GM12878 (cell line): ENCODE data around the gene C11orf16. TPM values are rescaled to one million over a fixed set of nuclear protein-coding genes. Genes with fewer than 3 reads are reported as not detected.

Experiments
- CHD1 ChIP-seq: IDR thresholded peaks from 2 replicates; pipeline ENCODE4 v1.6.1; 2012; ENCODE audit warnings: low read depth, low read length, improper control_type of control experiment
- CHD4 ChIP-seq: fragments of 200-600 bp; sonication (generic); IDR thresholded peaks from 2 replicates; pipeline ENCODE4 v1.6.1; 2016; ENCODE audit warnings: mild to moderate bottlenecking
- CTCF ChIP-seq, 3 experiments: IDR thresholded peaks in 2 of 3; conservative IDR thresholded peaks in 1 of 3; 2 replicates each; pipeline ENCODE4 v1.5.1; 2011; ENCODE audit warnings: low read depth in 3 of 3, low read length in 3 of 3, mild to moderate bottlenecking in 3 of 3, control low read depth in 2 of 3, moderate library complexity in 2 of 3, inconsistent platforms in 1 of 3, mixed read lengths in 1 of 3; ENCODE audit not compliant: control insufficient read depth in 2 of 3, insufficient read depth in 1 of 3; ENCODE audit errors: extremely low read depth in 1 of 3
- GABPA ChIP-seq: IDR thresholded peaks from 2 replicates; pipeline ENCODE4 v1.6.1; 2014; ENCODE audit warnings: antibody characterized with exemption, low read depth, mild to moderate bottlenecking, inconsistent platforms
- JUND ChIP-seq: IDR thresholded peaks from 2 replicates; pipeline ENCODE4 v1.6.1; 2012; ENCODE audit warnings: low read depth, mild to moderate bottlenecking, low read length, improper control_type of control experiment, moderate library complexity
- MYC ChIP-seq: IDR thresholded peaks from 2 replicates; pipeline ENCODE4 v1.6.1; 2011; ENCODE audit warnings: mild to moderate bottlenecking, low read length, moderate library complexity, inconsistent platforms; ENCODE audit not compliant: insufficient read depth, insufficient replicate concordance, insufficient read length, severe bottlenecking
- NFIC ChIP-seq: IDR thresholded peaks from 2 replicates; pipeline ENCODE4 v1.6.1; 2012; ENCODE audit warnings: low read depth, mild to moderate bottlenecking, inconsistent platforms, low read length, moderate library complexity
- NFYA ChIP-seq: IDR thresholded peaks from 2 replicates; pipeline ENCODE4 v1.6.1; 2011; ENCODE audit warnings: low read depth, mild to moderate bottlenecking, low read length, improper control_type of control experiment, borderline replicate concordance
- RAD51 ChIP-seq: fragments of 450-650 bp; IDR thresholded peaks from 2 replicates; pipeline ENCODE4 v1.6.1; 2016; ENCODE audit warnings: moderate library complexity, mild to moderate bottlenecking, inconsistent platforms
- RBBP5 ChIP-seq: fragments of 200-600 bp; sonication (generic); conservative IDR thresholded peaks from 2 replicates; pipeline ENCODE4 v1.6.1; 2016
- RUNX3 ChIP-seq: IDR thresholded peaks from 2 replicates; pipeline ENCODE4 v1.6.1; 2012; ENCODE audit warnings: low read length, inconsistent platforms
- SIX5 ChIP-seq: IDR thresholded peaks from 2 replicates; pipeline ENCODE4 v1.6.1; 2011; ENCODE audit warnings: mild to moderate bottlenecking, low read depth, low read length, moderate library complexity; ENCODE audit not compliant: severe bottlenecking
- SKIL ChIP-seq: fragments of 450-650 bp; IDR thresholded peaks from 2 replicates; pipeline ENCODE4 v1.6.1; 2017; ENCODE audit warnings: mild to moderate bottlenecking, low read depth, inconsistent platforms; ENCODE audit not compliant: poor library complexity, severe bottlenecking
- SRF ChIP-seq, 2 experiments: IDR thresholded peaks; 2 replicates each; pipeline ENCODE4 v1.6.1; 2011; ENCODE audit warnings: low read depth in 2 of 2, low read length in 2 of 2, mild to moderate bottlenecking in 1 of 2, moderate library complexity in 1 of 2
- ZNF207 ChIP-seq: fragments of 450-650 bp; IDR thresholded peaks from 2 replicates; pipeline ENCODE4 v1.6.1; 2014; ENCODE audit warnings: antibody characterized with exemption, mild to moderate bottlenecking, borderline replicate concordance
- ZNF384 ChIP-seq: IDR thresholded peaks from 2 replicates; pipeline ENCODE4 v1.6.1; 2012; ENCODE audit warnings: low read depth, mild to moderate bottlenecking, low read length, improper control_type of control experiment, borderline replicate concordance
- polyA plus RNA-seq, 11 experiments: library from polyadenylated mRNA; depleted of rRNA in 4 of 11; unstranded in 6 of 11; stranded (reverse) in 5 of 11; fragments of >200 nt; fragmentation: Nextera tagmentation in 4 of 11; fragmentation: Illumina TruSeq in 1 of 11; extraction: Ambion mirVana in 4 of 11; extraction: Trizol in 1 of 11; gene quantifications; 1 replicate in 1 of 11; 2 replicates in 10 of 11; pipeline versions ENCODE4 v1.2.1 to v1.2.3, GENCODE V29; 2011 to 2016; ENCODE audit warnings: inconsistent platforms in 2 of 11, missing spikeins in 2 of 11, low read depth in 1 of 11
- total RNA-seq, 4 experiments: library from RNA; depleted of rRNA in 3 of 4; stranded (reverse); fragments of >200 nt in 3 of 4; fragmentation: Illumina TruSeq in 1 of 4; extraction: Trizol in 1 of 4; gene quantifications; 2 replicates each; pipeline versions ENCODE4 v1.2.1 to v1.2.3, GENCODE V29; 2013 to 2021
- TF ChIP-seq, protein P1 (sequence below): IDR thresholded peaks from 2 replicates; pipeline ENCODE4 v1.6.1; 2012; ENCODE audit warnings: low read depth, low read length, improper control_type of control experiment
- TF ChIP-seq, protein P2 (sequence below): fragments of 450-650 bp; IDR thresholded peaks from 2 replicates; pipeline ENCODE4 v1.6.1; 2017; ENCODE audit warnings: borderline replicate concordance
- TF ChIP-seq, protein P3 (sequence below): fragments of 450-650 bp; IDR thresholded peaks from 2 replicates; pipeline ENCODE4 v1.6.1; 2017; ENCODE audit warnings: antibody characterized with exemption, mild to moderate bottlenecking, moderate library complexity

Gene C11orf16
- total and polyA plus RNA-seq, 10 of the 15 experiments (the other 5 are each of a cell fraction or from before 2014, with no cell fraction given): 0.05 to 0.39 (median 0.32) TPM; not detected in 7

GRCh38 chr11:8937159-8937558 is 4.4 kb upstream of the C11orf16 start (continued):
- TF ChIP-seq SKIL (no peak), ZNF384 (no peak), RAD51 (no peak), ZNF207 (no peak), NFYA (no peak), RBBP5 (no peak), SRF (IDR thresholded peaks at IDR 0.05; ENCODE audit: low read depth in 2 of 2, low read length in 2 of 2) (no peak), CHD1 (no peak), JUND (no peak), CTCF (IDR thresholded peaks at IDR 0.05 in 2 of 3, conservative IDR thresholded peaks at IDR 0.05 in 1 of 3; ENCODE audit: control insufficient read depth in 2 of 3, extremely low read depth in 1 of 3, insufficient read depth in 1 of 3, low read depth in 3 of 3, low read length in 3 of 3) (no peak), NFIC (0 out of 2 replicates have a peak, but pooled peaks have one; percentile 34), CHD4 (no peak), SIX5 (no peak), GABPA (no peak), MYC (no peak), RUNX3 (peak; percentile 45; the same call in 1 of the 2 replicates)
- TF ChIP-seq, protein P1, sequence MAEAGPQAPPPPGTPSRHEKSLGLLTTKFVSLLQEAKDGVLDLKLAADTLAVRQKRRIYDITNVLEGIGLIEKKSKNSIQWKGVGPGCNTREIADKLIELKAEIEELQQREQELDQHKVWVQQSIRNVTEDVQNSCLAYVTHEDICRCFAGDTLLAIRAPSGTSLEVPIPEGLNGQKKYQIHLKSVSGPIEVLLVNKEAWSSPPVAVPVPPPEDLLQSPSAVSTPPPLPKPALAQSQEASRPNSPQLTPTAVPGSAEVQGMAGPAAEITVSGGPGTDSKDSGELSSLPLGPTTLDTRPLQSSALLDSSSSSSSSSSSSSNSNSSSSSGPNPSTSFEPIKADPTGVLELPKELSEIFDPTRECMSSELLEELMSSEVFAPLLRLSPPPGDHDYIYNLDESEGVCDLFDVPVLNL: no peak
- TF ChIP-seq, protein P2, sequence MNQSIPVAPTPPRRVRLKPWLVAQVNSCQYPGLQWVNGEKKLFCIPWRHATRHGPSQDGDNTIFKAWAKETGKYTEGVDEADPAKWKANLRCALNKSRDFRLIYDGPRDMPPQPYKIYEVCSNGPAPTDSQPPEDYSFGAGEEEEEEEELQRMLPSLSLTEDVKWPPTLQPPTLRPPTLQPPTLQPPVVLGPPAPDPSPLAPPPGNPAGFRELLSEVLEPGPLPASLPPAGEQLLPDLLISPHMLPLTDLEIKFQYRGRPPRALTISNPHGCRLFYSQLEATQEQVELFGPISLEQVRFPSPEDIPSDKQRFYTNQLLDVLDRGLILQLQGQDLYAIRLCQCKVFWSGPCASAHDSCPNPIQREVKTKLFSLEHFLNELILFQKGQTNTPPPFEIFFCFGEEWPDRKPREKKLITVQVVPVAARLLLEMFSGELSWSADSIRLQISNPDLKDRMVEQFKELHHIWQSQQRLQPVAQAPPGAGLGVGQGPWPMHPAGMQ: no peak
- TF ChIP-seq, protein P3, sequence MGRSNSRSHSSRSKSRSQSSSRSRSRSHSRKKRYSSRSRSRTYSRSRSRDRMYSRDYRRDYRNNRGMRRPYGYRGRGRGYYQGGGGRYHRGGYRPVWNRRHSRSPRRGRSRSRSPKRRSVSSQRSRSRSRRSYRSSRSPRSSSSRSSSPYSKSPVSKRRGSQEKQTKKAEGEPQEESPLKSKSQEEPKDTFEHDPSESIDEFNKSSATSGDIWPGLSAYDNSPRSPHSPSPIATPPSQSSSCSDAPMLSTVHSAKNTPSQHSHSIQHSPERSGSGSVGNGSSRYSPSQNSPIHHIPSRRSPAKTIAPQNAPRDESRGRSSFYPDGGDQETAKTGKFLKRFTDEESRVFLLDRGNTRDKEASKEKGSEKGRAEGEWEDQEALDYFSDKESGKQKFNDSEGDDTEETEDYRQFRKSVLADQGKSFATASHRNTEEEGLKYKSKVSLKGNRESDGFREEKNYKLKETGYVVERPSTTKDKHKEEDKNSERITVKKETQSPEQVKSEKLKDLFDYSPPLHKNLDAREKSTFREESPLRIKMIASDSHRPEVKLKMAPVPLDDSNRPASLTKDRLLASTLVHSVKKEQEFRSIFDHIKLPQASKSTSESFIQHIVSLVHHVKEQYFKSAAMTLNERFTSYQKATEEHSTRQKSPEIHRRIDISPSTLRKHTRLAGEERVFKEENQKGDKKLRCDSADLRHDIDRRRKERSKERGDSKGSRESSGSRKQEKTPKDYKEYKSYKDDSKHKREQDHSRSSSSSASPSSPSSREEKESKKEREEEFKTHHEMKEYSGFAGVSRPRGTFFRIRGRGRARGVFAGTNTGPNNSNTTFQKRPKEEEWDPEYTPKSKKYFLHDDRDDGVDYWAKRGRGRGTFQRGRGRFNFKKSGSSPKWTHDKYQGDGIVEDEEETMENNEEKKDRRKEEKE: no peak
